GM21390 (cell line): Measurements from ENCODE around the gene TMIGD1.
A peak's percentile ranks its signal among the peaks of the same experiment; 100 is the strongest.

Source experiments
- ATAC-seq: cut with Tn5 transposase; IDR thresholded peaks from one replicate; pipeline ENCODE4 v1.9.1; 2021; ENCODE audit not compliant: unreplicated experiment

The TMIGD1 gene

DNA sequence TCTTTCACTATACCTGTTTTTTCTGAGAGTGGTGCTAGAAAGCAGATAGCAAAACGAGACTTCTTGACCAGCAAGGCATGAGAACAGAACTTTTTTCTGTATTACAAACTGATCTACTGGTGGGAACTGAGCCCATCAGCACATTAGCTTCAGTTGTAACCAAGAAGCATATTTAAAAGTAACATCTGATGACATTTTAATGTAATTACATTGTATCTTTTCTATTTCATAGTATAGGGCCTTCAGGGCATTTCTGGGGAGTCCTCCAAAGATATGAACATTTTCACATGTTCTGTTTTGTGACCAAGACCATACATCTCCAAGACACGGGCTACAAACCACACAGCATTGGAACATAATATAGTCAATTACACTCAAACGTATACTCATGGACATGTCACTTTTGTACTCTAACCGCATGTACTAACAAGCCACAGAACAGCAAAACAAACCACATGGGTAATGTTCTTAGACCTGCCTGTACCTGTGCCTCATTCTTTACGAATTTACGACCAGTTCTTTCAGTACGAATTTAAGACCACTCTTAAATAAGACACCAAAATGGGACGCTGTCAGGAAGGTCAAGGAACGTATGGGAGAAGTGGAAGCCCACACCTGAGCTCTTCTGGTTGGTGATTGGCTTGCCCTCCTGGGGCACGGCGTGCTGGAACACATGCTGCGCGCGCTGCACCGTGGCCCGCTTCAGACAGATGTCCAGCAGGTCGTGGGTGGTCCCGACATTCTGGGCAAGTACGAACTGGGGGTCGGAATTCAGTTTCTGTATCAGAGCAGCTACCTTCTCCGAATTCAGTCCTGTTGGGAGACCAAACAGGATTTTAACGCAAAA lies 42.9 kb downstream of the TMIGD1 start:
- ATAC-seq, result peak; percentile 55

DNA sequence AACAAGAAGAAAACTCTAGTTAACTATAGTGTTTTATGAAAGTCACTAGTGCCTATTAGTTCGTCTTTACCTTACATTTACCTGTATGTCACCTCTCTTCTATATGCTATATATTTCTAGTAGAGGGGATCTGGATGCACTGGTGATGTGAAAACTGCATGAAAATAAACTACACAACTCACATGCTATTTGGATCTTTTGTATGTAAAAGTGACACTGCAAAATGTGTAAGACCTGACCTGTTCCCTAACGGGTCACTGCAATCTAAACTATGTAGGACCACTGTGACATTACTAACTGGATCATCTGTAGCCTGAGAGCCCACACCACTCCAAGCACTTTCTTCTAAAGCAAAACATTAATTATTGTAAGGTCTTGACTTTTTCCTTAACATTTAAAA lies 43.8 kb downstream of the TMIGD1 start:
- ATAC-seq, result no peak

DNA sequence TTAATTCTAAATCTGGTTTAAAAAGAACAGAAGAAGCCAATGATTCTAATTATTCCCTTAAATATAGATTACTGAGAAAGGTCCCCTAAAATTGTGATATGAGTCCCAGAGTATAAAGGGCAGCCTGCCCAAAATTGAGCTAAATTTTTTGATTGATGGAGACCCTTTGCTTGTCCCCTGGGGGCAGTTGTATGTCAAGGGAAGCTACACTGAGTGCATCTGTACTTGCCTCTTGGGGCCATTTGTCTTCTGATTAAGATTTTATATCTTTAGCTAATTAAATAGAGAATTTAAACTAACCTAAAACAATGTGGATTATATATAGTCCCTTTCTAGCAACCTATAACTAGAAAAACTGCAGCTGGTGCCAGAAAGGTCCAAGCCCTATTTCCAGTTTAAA lies 54.7 kb downstream of the TMIGD1 start:
- ATAC-seq, result no peak

DNA sequence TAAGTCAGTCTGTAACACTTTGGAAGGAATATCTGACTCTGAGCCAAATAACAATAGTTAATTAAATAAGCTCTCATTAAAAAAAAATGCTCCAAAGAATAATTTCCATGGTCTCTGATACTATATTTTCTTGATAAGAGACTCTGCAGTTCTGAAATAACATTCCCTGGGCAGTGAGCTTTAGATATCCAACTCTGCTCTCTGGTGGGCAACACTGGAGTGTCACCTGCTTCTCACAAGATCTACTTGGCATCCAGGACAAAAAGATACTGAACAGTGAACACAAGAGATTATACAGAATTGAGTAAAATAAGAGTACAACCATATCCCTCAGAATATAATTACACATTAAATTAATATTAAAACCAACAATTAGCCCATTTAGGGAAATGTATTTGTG lies 55.8 kb downstream of the TMIGD1 start:
- ATAC-seq, result no peak

DNA sequence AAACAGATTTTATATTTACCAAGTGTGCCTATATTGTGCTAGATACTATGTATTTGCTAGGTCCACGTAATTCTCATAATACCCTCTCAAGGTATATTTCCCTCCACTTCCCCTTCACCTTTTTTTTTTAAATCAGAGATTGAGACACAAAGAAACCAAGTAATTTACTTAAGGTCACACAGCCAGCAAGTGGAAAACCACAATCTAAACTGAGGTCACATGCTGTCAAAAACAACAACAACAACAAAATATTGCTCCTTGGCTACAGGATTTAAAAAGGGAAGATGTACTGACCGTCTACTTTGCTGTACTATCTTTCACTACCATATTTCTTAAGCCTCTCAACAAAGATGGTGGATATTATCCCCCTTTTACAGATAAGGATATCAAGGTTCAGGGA lies 57.9 kb downstream of the TMIGD1 start:
- ATAC-seq, result no peak

DNA sequence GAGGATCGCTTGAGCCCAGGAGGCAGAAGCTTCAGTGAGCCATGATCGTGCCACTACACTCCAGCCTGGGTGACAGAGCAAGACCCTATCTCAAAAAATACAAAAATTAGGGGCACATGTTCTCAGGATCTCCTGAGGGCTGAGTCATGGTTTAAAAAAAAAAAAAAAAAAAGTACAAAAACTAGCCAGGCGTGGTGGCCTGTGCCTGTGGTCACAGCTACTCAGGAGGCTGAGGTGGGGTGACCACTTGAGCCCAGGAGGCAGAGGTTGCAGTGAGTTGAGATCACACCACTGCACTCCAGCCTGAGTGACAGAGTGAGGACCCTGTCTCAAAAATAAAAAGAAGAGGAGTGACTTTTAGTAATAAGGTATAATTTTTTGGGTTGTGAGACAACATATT lies 59.0 kb downstream of the TMIGD1 start:
- no peak for ATAC-seq

DNA sequence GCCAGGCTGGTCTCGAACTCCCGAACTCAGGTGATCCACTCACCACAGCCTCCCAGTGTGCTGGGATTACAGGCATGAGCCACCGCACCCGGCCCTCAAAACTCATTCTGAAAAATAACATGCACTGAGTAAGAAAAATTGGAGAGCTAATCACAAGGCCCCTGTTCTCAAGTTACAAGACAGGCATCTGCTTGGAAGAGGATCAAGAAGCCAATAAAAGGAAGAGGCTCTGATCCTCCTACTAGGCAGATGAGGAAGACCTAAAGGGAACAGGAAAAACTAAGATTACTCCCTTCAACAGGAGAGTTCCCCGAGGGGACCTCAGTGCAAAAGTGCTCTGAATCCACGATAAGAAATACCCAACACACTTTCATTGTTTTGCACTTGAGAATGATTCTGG lies 60.5 kb downstream of the TMIGD1 start:
- ATAC-seq, result no peak

DNA sequence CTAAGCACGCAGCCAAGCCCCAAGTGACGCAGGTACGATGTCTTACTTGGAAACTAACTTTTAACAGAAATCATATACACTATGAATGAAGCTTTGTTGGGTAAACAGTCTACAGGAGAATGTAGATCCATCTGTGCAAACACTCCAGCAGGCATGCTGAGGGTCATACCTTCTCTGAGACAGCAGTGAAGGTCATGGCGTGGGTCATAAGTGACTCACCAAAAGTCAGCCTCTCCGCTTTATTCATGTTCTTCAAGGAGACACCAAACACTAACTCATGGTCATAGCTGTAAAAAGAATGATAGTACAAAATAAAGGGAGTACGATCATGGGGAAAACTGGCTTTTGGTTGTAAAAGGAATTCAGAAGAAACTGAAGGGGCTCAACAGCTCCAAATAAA lies 62.8 kb downstream of the TMIGD1 start:
- ATAC-seq, result no peak

DNA sequence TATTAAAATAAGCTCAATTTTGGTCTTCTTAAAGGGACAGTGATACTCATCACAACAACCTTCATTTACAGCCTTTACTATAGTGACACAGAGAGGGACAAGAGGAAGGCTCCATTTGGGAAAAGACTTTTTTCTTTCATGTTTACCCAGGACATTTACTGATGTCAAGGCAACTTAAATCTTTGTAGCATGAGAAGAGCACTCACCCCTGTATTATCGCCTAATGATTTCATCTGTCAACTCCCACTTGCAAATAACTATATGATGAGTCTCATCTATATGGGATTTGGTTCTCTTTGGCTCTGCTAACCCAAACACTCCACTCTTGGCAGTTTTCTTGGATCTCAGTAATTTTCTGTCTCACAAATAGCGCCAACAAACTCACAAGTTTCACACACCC lies 66.2 kb downstream of the TMIGD1 start:
- no peak for ATAC-seq
